CD4-positive, alpha-beta T cell treated with Interleukin-2 at 100 ng/mL for 4 hours (primary cell): ENCODE results near the gene FTHL17.

ENCODE experiments used
- DNase-seq: peaks from one replicate; pipeline ENCODE4 v3.0.0-alpha.2; 2020; ENCODE audit warnings: low spot score

The FTHL17 gene

DNA sequence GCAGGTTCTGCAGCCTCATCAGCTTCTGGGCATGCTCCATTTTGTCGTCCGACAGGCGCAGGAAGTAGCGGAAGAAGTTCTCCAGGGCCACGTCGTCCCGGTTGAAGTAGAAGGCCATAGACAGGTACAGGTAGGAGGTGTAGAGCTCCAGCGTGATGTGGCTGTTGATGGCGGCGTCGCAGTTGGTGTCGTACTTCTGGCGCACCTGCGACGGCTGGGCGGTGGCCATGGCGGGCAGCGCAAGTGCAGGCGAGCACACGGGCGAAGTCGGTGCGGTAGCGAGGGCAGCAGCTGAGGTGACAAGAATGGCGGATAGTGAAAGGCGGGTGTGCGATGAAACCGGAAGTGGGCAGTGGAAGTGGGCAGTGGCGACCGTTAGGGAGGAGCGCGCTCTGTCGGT is at the start of gene FTHL17:
FTHL17 (minus strand) TSS at position 317 of the 400 bp plus-strand sequence; CDS start at position 229, 88 bp downstream.
- no peak for DNase-seq

DNA sequence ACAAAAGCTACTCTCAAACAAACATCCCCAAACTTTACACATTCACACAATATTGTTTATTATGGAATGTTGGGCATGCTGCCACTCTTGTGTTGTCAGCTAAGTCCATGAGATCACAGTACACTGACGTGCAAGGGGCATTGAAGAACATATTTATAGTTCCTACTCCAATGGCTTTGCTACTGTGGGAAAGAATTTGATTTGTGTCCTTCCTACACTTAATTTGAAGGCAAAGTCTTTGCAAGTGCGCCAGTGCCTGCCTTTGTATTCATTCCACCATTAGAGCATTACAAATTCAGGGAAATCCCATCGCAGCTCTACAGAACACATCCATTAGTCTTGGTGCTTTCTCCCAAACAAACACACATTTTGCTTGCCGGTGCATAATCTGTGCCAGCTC is 45.4 kb upstream of the FTHL17 start:
- no peak for DNase-seq

DNA sequence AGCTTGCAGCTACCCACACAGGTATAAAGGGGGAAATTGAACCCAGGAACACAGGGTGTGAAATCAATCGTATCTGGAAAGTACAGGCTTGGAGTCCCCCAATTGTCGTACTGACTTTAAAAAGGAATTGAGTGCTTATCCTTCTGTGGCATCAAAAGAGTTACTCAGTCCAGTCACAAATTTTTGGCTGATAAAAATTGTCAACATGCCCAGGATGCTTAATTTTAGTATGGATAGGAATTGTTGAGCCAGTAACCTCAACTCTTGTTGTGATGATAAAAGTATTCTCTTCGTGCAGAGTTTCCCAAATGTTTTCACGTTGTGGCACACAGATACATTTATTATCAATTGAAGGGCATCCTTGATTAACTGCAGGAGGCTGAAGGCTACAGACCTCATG is 43.6 kb upstream of the FTHL17 start:
- no peak for DNase-seq

DNA sequence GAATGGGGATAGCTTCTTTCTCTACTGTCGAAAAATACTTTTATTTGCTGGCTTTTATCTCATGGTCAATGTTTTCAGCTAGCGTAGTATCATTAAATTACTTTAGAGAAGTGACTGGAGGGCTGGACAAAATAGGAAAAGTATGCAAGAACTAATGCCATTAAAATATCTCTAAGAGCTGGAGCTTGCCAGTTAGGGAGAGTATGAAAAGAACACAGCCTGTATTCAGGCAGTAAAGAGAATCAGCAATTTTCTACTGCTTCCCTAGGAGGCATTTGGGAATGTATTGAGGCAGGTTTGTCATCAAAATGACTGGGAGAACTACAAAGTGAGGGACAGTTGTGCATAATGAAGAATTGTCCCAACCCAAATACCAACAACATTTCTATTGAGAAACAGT is 43.0 kb upstream of the FTHL17 start:
- DNase-seq = no peak

DNA sequence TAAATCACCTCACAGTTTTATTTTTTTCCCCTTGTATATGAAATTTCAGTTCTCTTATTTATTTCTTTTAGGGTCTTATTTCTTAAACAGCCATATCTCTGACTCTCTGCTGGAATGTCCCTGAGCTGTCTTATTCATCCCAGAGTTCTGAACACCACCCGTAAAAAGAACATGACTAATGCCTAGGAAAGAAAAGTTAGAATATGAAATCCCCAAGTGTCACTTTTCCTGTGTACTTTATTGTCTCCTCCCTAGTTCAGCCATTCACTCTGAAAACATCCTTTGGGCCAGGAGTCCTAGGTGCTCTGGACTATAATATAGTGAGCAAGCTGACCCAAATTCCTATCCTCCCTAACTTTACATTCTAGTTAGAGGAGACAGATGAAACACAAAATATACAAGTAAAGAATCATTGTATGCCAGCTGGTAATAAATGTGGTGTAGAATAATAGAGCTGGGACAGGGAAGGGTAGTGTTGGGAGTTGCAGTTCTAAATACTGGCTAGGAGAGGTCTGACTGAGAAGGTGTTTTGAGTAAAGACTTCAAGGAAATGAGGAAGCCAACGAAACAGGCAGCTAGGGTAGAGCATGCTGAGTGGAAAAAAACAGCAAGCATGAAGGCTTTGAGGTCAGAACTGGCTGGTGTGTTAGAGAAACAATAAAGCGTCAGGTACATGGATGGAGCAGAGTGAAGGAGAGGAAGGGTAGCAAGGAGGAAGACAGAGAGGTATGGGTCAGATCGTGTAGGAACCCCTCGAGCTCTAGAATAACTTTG is 40.6 kb upstream of the FTHL17 start:
- no peak for DNase-seq

DNA sequence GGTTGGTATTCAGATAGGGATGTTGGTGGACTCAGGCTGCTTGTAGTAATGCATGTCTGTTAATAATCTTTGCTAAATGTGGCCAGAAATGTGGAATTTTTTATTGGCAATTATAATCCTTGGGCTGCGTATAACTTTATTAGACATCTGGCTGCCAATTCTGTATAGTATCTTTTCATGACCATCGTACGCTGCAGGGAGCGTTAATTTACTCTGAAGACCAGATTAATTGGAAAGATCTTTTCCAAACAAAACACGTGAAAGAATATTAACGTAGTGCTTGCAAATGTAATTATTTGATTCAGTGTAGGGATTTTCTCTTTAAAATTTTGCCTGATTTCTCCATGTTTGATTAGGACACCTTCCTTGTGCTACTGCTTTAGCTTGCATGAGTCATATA is 38.8 kb upstream of the FTHL17 start:
- DNase-seq = no peak

DNA sequence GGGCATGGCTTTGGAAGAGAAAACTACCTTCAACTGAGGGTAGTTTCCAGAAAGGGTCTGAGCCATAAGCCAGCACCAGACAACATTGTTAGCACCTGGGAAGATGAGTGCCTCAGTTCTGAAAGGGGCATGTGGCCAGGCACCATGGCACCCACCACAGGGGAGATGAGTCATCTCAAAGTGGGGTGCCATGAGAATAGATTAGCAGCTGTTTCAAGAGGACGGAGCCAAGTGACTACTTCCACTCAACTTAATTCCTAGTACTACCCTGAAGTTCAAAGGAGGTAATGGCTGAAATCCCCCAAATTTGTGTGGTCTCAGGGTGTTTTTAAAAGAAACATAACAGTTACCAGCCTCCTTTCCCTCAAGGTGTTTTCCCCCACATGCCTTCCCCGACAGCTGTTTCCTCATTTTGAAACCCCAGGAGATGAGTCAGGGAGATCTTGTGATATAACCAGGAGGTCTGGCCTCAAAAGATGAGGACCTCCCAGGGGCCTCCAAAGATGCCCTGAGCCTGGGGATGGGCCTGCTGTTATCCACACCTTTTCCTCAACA is 27.8 kb upstream of the FTHL17 start:
- DNase-seq = no peak

DNA sequence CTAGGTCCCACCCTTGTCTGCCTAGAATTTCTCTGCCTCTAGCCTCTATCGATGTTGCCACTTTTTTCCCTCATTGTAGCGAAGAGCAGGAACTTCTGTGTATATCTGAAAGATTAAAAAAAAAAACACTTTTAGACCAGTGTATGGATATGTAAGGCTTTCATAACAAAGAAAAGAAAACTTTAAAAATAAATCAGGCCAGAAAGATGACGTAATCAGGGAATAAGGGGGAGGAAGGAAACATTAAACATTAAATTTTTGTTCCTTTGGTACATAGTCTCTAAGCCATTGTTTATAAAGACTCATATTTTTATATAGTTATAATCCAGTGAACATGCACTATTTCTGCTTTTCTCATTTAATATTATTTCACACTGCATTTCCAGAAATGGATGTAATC is 26.2 kb upstream of the FTHL17 start:
- DNase-seq = no peak

DNA sequence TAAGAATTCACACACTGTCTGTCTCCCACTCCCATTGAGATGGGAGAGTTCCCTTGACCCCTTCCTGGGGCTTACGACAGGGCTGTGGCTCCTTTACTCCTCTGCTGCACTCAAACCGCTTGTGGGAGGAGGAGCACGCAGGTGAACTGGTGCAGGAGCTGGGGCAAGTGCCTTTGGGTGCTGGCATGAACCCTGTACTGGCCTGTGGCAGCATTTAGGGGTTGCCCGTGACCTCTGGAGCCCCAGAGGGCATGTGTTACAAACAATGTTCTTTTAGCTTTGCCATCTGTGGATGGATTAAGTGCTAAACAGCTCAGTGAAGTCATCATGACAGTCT is 21.8 kb upstream of the FTHL17 start:
- no peak for DNase-seq

DNA sequence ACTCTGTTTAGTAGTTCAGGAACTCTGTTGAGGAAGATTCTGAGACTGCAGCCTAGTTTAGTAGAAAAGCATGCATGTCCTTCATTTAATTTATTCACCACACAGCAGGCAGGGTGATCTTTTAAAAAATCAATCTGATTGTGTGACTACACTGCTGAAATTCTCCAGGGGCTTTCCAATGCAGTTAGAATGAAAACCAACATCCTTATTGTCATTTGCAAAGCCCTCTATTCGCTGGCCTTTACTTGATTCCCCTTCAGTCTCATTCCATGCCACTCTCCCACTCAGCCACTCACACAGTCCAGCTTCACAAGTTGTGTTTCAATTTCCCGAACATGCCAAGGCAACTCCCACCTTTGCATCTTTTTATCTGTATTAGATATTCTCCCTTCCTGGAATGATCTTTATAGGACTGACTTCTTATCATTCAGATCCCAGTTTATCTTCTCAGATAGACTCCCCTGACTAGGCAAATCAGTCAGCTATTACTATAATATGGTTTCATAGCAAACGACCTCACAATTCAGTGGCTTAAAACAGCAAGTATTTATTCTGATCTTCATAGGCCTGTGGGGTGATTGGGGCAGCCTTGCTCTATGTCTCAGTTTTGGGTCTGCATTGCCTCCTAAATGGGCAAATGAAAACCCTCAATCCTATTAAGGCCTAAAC is 21.3 kb upstream of the FTHL17 start:
- DNase-seq = no peak

DNA sequence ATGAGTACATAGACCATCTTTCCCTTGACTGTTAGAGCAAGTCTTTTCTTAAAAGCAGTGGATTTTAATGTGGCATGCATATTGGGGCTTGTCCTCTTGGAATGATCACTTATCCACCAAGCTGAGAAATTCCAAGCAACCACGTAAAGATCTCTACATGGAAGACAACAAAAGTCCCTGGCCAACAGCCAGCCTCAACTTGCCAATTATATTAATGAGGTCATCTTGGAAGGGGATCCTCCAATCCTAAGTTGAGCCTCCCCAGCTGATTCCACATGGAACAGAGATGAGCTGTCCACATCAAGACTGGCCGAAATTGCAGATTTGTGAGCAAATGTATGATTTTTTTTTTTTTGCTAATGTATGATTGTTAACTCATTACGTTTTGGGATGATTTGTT is 20.6 kb upstream of the FTHL17 start:
- DNase-seq = no peak

DNA sequence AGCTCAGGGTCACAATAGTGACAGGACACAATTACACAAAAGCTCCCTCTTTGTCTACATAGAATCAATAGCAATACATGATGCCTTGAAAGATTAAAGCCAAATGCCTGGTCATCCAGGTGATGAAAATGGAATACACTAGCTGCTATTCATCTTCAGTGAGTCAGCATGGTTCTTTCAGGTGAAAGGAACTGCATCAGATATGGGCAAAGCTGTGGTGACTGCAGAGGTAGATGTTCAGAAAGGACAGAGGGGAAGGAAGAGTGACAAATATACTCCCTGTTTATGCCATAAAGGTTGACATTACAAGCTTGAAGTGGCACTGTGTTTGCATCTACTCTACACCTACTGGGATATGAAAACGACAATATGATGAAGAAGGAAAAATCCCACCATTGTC is 20.0 kb upstream of the FTHL17 start:
- DNase-seq = no peak

DNA sequence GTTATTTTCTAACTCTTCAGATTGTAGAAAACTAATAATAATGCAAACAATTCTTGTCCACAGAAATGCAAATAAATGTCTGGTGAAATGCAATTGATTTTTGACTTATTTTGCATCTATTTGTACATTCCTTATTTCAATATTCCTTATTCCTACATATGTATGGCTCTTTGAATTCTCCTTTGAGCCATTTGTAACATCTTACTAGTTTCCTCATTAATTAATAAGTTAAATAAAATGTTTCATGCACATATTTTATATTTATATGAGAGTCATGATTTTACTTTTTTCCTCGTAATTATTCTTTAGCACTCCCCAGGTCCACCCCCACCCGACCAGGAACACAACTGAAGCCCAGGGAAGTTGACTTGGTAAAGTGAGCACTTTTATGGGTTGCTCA is 2.7 kb upstream of the FTHL17 start:
- DNase-seq = no peak

DNA sequence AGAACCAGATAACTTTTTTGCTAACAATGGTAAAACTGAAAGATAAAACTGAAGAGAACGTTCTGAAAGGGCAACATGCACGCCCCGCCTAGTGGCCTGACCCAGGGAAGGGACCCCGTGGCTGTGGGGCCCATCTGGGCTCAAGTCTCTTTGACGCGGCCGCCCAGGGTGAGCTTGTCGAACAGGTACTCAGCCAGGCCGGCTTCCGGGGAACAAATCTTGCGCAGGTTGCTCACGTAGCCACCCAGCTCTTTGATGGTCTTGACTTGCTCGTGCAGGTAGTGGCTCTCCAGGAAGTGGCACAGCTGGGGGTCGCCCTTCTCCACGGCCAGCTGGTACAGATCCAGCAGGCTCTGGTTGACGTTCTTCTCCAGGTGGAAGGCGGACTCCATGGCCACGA is 579 bp downstream of the FTHL17 start:
- no peak for DNase-seq

DNA sequence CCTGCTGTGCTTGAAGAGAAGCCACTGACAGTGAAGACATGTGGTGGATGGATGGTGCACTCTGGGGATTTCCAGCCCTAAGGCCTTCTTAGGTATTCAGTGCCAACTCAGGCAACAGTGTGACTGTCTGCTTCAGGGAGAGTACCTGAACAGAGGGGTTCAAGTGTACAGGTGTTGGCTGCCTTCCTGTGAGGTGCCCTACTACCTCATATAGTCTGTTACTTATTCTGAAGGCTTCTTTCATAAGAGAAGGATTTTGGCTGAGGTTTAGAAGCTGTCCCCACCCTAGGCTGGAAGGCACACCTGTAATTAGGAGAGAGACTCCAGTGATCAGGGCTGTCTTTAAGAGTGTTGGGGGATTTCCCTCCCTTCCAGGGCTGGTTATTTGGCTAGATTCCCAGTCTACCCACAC is 1.8 kb downstream of the FTHL17 start:
- DNase-seq = no peak

DNA sequence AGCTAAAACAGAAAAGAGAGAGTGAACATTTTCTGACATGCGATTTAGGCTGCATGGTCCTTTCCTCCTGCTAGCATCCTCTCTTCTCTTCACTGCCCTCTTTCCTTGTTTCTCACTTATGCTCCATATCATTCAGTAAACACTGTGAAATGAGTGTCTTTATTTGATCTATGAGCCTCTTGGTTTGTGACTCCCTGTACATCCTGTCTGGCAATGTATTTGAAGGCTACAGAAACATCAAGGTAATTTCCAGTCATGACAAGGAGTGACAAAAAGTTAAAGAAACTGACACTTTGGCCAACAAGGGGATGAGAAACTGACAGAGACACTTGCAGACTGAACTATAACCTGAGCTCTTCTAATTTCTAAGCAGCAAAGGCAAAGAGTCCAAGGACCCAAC is 8.7 kb downstream of the FTHL17 start:
- DNase-seq = no peak

DNA sequence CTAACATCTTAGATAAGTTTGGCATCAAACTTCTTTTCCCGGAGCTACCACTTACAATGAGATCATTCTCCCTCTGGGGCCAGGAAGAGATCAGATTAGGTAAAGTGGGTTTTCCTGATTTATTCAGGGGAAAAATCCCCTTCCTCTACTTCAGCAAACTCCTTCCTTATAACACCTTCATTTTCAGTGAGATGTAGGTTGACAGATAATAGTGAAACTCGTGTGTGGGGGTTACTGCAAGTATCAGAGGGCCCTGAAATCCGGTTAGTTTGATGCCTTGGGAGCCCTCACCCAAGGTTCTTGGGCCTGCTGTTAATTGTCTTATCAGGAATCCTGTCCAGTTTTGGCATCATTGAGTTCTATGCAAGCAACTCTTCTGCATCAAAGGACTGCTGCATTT is 10.8 kb downstream of the FTHL17 start:
- no peak for DNase-seq

DNA sequence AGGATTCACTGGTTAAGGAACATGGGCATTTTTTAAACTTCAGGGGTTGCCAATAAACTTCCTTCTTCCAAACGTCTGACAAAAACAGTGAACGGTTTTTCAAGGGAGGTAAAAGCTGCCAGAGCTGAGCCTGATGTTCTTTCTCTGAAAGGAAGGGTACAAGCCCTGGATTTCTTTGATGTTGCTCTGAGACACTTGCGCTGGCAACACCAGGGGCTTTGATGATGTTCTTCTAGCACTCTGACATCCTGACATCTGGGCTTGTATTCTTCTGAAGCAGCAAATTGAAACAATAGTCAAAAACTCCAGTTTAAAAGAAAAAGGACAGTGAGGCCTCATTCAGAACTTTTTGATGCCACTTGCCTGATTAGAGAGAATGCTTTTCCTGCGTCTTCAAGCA is 11.8 kb downstream of the FTHL17 start:
- DNase-seq = no peak

DNA sequence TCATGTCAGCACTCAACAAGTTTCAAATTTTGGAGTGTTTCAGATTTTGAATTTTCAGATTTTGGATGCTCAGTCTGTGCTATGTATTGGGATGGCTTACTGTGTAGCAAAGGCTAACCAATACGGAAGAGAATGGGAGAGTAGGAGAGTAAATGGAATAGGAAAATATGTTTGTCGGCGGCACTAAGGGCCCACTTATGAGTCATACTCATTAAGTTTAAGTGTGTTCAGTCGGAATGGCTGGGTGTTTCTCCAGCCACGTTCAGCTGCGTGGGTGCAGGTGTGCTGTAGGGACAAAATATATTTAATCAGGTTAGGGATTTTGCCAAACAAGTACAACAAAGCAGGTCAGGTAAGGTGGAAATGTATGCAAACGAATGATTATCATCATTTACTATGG is 13.6 kb downstream of the FTHL17 start:
- no peak for DNase-seq

DNA sequence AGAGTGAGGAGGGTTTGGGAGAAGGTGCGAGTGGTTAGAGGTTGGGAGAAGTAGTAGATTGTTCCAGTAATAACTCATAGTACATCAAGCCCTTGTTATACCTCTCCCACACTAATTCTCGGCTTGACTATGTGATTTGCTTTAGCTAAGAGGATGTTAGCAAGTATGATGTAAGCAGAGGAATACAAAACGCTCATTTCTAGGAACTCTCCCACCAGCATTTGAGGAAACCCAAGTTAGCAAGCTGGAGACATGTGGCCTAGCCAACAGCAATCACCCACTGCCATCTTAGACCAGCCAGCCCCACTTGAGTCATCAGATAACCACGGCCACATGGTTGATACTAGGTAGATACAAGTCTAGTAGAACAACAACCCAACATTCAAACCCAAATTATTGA is 14.2 kb downstream of the FTHL17 start:
- no peak for DNase-seq

DNA sequence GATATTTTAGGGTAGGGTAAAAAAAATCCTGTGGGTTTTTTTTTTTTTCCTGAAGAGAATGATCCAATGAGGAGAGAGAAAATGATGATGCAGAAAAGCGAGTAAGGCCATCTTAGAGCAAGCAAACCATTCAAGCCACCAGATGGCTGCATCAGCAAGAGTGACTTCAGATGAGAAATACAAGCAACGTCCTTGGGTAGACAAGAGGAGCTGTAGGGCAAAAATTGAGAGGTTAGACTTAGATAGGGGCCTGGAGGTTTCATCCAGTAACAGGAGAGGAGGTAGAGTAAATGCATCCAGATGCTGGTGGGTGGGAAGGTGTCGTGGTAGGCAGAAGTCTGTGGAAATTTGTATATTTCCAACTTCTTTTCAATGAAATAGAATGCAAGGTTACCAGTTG is 14.6 kb downstream of the FTHL17 start:
- no peak for DNase-seq

DNA sequence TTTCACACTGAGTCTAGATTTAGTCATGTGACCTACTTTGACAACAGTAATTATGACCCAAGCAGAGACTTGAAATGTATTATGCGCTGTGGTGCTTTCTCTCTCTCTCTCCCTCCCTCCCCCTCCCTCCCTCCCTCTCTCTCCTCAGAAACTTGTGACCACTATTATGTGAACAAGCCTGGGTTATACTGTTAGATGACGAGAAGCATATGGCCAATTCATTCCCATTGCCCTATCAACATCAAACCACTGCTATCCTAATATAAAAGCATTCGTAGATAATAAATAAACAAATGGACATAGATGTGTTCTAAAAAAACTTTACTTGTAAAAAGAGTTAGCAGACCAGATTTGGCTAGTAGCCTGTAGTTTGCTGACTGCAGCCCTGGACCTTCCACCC is 18.2 kb downstream of the FTHL17 start:
- DNase-seq = no peak

DNA sequence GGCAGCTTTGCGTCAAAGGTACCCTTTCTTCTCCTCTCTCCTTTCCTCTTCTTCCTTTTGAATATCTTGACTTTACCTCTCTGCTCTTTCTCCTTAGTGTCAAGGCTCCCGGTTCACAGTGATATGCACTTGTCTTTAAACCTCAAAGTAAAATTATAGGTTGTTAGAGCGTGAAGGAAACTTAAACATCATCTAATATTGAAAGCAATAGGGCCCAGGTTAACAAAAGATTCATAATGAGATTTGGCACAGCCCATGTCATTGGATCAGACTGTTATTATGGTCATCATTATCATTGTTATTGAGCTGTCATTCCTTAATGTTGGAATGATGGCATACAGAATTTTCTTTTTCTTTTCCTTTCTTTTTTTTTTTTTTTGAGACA is 32.5 kb downstream of the FTHL17 start:
- no peak for DNase-seq
